GM21515 (cell line): ENCODE results near the gene COL13A1.

ENCODE experiments used
- ATAC-seq: cut with Tn5 transposase; IDR thresholded peaks from one replicate; pipeline ENCODE4 v1.9.1; 2021; ENCODE audit not compliant: unreplicated experiment

Gene COL13A1

GRCh38 chr10:69901628-69902505, 100.2 kb downstream of the COL13A1 start:
- no peak for ATAC-seq

- ATAC-seq, result no peak
These were observed 101.3 kb downstream of the COL13A1 start for GRCh38 chr10:69902835-69903535.

GRCh38 chr10:69904533-69904932, 102.8 kb downstream of the COL13A1 start:
- no peak for ATAC-seq

GRCh38 chr10:69906425-69906824, 104.7 kb downstream of the COL13A1 start:
- no peak for ATAC-seq

- no peak for ATAC-seq
These were observed 105.8 kb downstream of the COL13A1 start for GRCh38 chr10:69907517-69907916.

GRCh38 chr10:69908124-69908523, 106.4 kb downstream of the COL13A1 start:
- ATAC-seq, result no peak

GRCh38 chr10:69910561-69910960, 108.9 kb downstream of the COL13A1 start:
- ATAC-seq, result no peak

- no peak for ATAC-seq
These were observed 110.2 kb downstream of the COL13A1 start for GRCh38 chr10:69911613-69912528.

GRCh38 chr10:69912589-69912988, 110.9 kb downstream of the COL13A1 start:
- no peak for ATAC-seq

GRCh38 chr10:69913606-69914382, 112.1 kb downstream of the COL13A1 start:
- ATAC-seq, result no peak

GRCh38 chr10:69914398-69915214, 112.9 kb downstream of the COL13A1 start:
- peak; percentile 67 for ATAC-seq

GRCh38 chr10:69915215-69915560, 113.5 kb downstream of the COL13A1 start:
- no peak for ATAC-seq

GRCh38 chr10:69916118-69916517, 114.4 kb downstream of the COL13A1 start:
- ATAC-seq, result no peak

- no peak for ATAC-seq
These were observed 116.3 kb downstream of the COL13A1 start for GRCh38 chr10:69918036-69918435.

GRCh38 chr10:69919250-69919649, 117.5 kb downstream of the COL13A1 start:
- ATAC-seq, result no peak

GRCh38 chr10:69925111-69925510, 123.4 kb downstream of the COL13A1 start:
- ATAC-seq, result no peak

GRCh38 chr10:69928339-69928738, 126.6 kb downstream of the COL13A1 start:
- no peak for ATAC-seq

- ATAC-seq, result no peak
These were observed 127.9 kb downstream of the COL13A1 start for GRCh38 chr10:69929575-69929974.

GRCh38 chr10:69934768-69935167, 133.1 kb downstream of the COL13A1 start:
- ATAC-seq, result no peak

- no peak for ATAC-seq
These were observed 134.4 kb downstream of the COL13A1 start for GRCh38 chr10:69936091-69936490.
